A549 treated with GW870086 at 1 μM for 4 hours (cell line): ENCODE measurements around the gene PHACTR1. TPM values are rescaled to one million over a fixed set of nuclear protein-coding genes. Genes with fewer than 3 reads are reported as not detected.

Experiments used
- total RNA-seq: library from RNA; stranded (reverse); fragments of 200-300 nt; extraction: Qiagen RNA extraction; gene quantifications from 5 replicates; pipeline ENCODE4 v1.2.3, GENCODE V29; 2022; ENCODE audit warnings: low read depth

Gene PHACTR1
- 0.09 TPM in 1 of 5 replicates, not detected in the others for total RNA-seq

GRCh38 chr6:12716298-12716916 lies at the start of gene PHACTR1:
Gene PHACTR1, plus strand, starts transcription at chr6:12716767.

DNA sequence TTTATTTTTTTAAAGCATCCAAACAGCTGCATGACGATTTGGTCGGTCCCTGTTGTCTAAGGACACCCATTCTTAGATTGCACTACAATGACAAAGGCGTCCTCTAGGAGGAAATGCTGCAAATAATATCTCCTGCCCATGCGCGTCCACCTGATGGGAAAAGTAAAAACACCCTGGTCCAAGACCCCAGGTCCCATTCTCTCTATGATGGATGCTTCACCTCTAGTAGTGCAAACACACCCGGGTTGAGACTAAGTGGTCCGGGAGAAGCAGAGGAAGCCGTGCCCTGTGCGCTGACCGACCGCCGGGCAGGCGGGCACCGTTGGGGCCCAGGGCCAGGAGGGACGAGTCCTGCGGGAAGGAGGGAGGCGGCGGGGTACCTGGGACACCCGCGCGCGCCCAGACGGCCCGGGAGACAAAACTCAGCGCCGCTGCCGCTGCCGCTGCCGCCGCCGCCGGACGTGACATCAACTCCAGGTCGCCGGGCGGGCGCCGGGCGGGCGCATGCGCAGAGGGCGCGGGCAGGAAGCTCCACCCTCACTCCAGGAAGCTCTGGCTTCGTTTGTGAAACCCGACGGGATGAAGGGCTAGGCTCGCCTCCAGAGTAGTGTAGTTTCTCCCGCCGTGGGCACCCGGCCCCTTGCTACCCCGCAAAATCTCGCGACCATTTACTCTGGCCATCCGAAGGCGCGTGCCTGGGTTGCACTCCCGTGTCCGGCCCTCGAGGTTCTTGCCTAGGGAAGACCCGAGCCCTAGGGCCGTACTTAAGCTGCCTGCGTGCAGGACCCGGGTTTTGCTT lies 611.7 kb downstream of the PHACTR1 start, which contains the start of gene TBC1D7:
TBC1D7 (minus strand) TSS at position 462 of the 799 bp plus-strand sequence. CDS start 1,639 bp downstream, outside the sequence.

